ENCODE data around the gene FEZF1.

GRCh38 chr7:122289426-122289825 is 15.1 kb downstream of the FEZF1 start:
- TF ChIP-seq POLR2A (IDR thresholded peaks at IDR 0.05), result no peak
- TF ChIP-seq CTCF (IDR thresholded peaks at IDR 0.05), result no peak

Data from stomach (tissue), 4 donors.